ENCODE data around the gene GALNT6.

The GALNT6 gene

DNA sequence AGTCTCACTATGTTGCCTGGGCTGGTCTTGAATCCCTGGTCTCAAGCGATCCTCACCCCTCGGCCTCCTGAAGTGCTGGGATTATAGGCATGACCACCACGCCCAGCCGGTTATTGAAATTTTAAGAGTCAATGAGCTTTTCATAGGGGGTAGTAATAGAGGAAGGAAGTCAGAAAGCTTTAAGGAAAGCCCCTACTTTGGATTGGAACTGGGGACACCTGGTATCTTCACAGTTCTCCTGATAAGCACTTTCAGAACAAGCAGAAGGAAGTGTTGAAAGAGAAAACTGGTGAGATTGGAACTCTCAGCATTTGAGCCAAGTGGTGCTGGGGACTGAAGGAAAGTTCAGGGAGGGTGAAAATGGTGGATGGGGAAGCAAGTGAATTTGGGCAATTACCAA is 38.5 kb upstream of the GALNT6 start:
- no peak for DNase-seq (ENCODE audit: low spot score)
- in situ Hi-C loops (cut with MboI; ENCODE audit: low sequenced_read_pairs, unreplicated experiment), result loop anchor here (10.0 kb wide), 1 partner anchor 95 kb away; no protein-coding TSS in a partner anchor
- TF ChIP-seq, protein P1, sequence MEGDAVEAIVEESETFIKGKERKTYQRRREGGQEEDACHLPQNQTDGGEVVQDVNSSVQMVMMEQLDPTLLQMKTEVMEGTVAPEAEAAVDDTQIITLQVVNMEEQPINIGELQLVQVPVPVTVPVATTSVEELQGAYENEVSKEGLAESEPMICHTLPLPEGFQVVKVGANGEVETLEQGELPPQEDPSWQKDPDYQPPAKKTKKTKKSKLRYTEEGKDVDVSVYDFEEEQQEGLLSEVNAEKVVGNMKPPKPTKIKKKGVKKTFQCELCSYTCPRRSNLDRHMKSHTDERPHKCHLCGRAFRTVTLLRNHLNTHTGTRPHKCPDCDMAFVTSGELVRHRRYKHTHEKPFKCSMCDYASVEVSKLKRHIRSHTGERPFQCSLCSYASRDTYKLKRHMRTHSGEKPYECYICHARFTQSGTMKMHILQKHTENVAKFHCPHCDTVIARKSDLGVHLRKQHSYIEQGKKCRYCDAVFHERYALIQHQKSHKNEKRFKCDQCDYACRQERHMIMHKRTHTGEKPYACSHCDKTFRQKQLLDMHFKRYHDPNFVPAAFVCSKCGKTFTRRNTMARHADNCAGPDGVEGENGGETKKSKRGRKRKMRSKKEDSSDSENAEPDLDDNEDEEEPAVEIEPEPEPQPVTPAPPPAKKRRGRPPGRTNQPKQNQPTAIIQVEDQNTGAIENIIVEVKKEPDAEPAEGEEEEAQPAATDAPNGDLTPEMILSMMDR (IDR thresholded peaks at IDR 0.05; ENCODE audit: borderline replicate concordance, control extremely low read depth, extremely low read depth, insufficient read depth, missing control alignments), result no peak

DNA sequence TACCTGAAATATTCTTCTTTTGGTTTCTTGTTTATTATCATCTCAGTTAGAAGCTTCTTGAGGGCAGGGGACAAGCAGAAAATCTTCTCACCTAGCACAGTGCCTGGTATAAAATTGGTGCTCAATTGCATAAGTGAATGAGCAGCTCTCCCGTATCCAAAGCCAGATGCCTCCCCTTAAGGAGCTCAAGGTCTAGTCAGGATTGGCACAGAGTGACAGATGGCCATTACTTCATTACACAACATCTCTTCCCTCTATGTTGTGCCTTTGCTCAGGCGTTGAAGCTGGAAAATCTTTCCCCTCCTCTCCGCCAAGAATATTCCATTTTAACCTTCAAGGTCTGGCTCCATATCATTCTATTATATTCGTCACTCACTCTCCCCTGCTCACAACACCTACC is 37.0 kb upstream of the GALNT6 start:
- no peak for DNase-seq (ENCODE audit: low spot score)
- in situ Hi-C loops (cut with MboI; ENCODE audit: low sequenced_read_pairs, unreplicated experiment), result loop anchor here (10.0 kb wide), 1 partner anchor 97 kb away; no protein-coding TSS in a partner anchor
- TF ChIP-seq, protein P1 (IDR thresholded peaks at IDR 0.05; ENCODE audit: borderline replicate concordance, control extremely low read depth, extremely low read depth, insufficient read depth, missing control alignments), result no peak

DNA sequence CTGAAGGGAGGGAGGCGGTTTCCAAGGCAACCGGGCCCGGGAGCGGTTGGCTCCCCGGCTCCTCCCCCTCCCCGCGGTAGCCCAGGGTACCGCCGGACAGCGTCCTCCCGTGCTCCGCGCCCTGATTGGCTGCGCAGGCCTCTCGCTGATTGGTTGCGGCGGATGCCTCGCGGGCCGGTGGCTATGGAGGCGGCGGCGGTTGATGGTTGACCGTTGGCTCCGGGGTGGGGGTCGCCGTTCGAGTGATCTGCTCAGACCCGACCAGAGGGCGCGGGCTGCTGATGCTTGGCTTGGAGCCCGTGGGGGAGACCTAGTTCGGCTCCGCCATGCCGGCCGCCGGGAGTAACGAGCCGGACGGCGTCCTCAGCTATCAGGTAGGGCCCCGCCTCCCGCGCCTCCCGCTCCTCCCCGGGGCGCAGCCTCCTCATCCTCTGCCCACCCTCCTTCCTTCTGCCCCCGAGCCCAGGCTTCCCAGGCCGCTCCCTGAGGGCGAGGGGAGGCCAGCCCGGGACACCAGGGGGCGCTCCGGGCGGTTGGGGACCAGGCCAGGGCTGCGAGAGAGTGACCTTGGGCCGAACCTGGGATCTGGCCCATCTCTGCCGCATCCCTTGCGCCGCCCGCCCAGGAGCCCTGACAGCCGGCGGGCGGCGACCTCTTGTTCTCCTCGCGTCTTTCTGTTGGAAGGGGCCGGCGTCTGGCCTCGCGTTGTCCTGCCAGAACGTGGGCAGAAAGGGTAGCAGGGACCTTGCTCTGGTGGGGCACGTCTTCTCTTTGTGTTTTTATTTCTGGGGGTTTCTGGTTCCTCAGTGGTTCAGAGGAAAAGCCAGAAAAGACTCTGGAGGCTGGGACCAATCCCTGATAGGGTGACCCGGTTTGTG is 33.7 kb upstream of the GALNT6 start, which contains the start of gene SLC4A8:
SLC4A8 (plus strand) TSS at position 170 of the 878 bp plus-strand sequence; CDS start at position 327, 157 bp downstream.
- in situ Hi-C loops (cut with MboI; ENCODE audit: low sequenced_read_pairs, unreplicated experiment), result loop anchor here (10.0 to 25.0 kb wide), 2 partner anchors 100 to 262 kb away; no protein-coding TSS in a partner anchor
- TF ChIP-seq, protein P1 (IDR thresholded peaks at IDR 0.05; ENCODE audit: borderline replicate concordance, control extremely low read depth, extremely low read depth, insufficient read depth, missing control alignments), result peak; percentile 80
- DNase-seq (ENCODE audit: low spot score), result peak; percentile 97

GRCh38 chr12:51424094-51424661 is 33.0 kb upstream of the GALNT6 start:
- no peak for DNase-seq (ENCODE audit: low spot score)
- in situ Hi-C loops (cut with MboI; ENCODE audit: low sequenced_read_pairs, unreplicated experiment), result loop anchor here (10.0 to 25.0 kb wide), 2 partner anchors 101 to 263 kb away; no protein-coding TSS in a partner anchor
- TF ChIP-seq, protein P1 (IDR thresholded peaks at IDR 0.05; ENCODE audit: borderline replicate concordance, control extremely low read depth, extremely low read depth, insufficient read depth, missing control alignments), result no peak

GRCh38 chr12:51421266-51421884 is 30.2 kb upstream of the GALNT6 start:
- DNase-seq (ENCODE audit: low spot score), result peak; percentile 65
- in situ Hi-C loops (cut with MboI; ENCODE audit: low sequenced_read_pairs, unreplicated experiment), result loop anchor here (10.0 to 25.0 kb wide), 2 partner anchors 103 to 266 kb away; no protein-coding TSS in a partner anchor
- TF ChIP-seq, protein P1 (IDR thresholded peaks at IDR 0.05; ENCODE audit: borderline replicate concordance, control extremely low read depth, extremely low read depth, insufficient read depth, missing control alignments), result peak; percentile 66
